A549 (cell line): ENCODE data around the gene ZNF578. TPM values are rescaled to one million over a fixed set of nuclear protein-coding genes. Genes with fewer than 3 reads are reported as not detected.

ENCODE experiments used
- ATAC-seq, 2 experiments: fragments of 200-7000 bp in 1 of 2; fragments of >200 bp in 1 of 2; cut with Nextera tagmentation in 1 of 2; cut with Tn5 transposase in 1 of 2; 3 replicates each; pipeline versions ENCODE4 v1.8.0 to v1.9.1; 2018 to 2020; ENCODE audit warnings: mild to moderate bottlenecking in 1 of 2, moderate library complexity in 1 of 2
- CTCF ChIA-PET: fragments of 300-600 bp; sonication (Branson Sonifier 250); formaldehyde crosslinking; extraction: SDS; loops from one replicate; lab custom pipeline; 2021; ENCODE audit warnings: antibody characterized with exemption, inconsistent platforms; lab: Yijun Ruan, JAX
- POLR2A ChIA-PET: fragments of 350-600 bp; formaldehyde crosslinking; extraction: SDS; loops from one replicate; lab custom pipeline; 2021; ENCODE audit warnings: antibody characterized with exemption, inconsistent platforms; lab: Yijun Ruan, JAX
- DNase-seq, 2 experiments: peaks; one replicate each; pipeline versions ENCODE4 v3.0.0 to v3.0.0-alpha.2; 2011 to 2016; ENCODE audit warnings: low read depth in 1 of 2, low spot score in 1 of 2
- FAIRE-seq: peaks from 2 replicates; lab custom pipeline; 2011; peaks lifted over from hg19 to GRCh38; lab: Jason Lieb, UNC
- H3K27ac ChIP-seq, 2 experiments: fragments of >200 bp; sonication (Bioruptor Twin); formaldehyde crosslinking; 3 replicates each; pipeline ENCODE4 v1.5.1; 2016 to 2017
- H3K4me1 ChIP-seq: fragments of >200 bp; sonication (Bioruptor Twin); formaldehyde crosslinking; 3 replicates; pipeline ENCODE4 v1.6.1; 2016
- H3K4me2 ChIP-seq: fragments of >200 bp; sonication (Bioruptor Twin); formaldehyde crosslinking; 3 replicates; pipeline ENCODE4 v1.6.1; 2016
- H3K4me3 ChIP-seq: fragments of >200 bp; sonication (Bioruptor Twin); formaldehyde crosslinking; 3 replicates; pipeline ENCODE4 v1.5.1; 2016
- H3K9me3 ChIP-seq: fragments of >200 bp; sonication (Bioruptor Twin); formaldehyde crosslinking; 3 replicates; pipeline ENCODE4 v1.6.1; 2016
- BHLHE40 ChIP-seq: IDR thresholded peaks from 2 replicates; pipeline ENCODE4 v1.6.1; 2012; ENCODE audit warnings: low read depth, low read length, inconsistent platforms
- CBX2 ChIP-seq: fragments of 200-600 bp; sonication (generic); IDR thresholded peaks from 2 replicates; pipeline ENCODE4 v1.6.1; 2016; ENCODE audit warnings: low read depth, mild to moderate bottlenecking, borderline replicate concordance
- CEBPB ChIP-seq, 2 experiments: fragments of >200 bp in 1 of 2; sonication (Bioruptor Twin) in 1 of 2; formaldehyde crosslinking in 1 of 2; IDR thresholded peaks; 2 replicates each; pipeline ENCODE4 v1.6.1; 2012 to 2016
- CHD2 ChIP-seq: fragments of 150-350 bp; IDR thresholded peaks from 2 replicates; pipeline ENCODE4 v1.6.1; 2014; ENCODE audit warnings: low read length; ENCODE audit not compliant: partially characterized antibody
- CHD4 ChIP-seq: fragments of 200-600 bp; sonication (generic); IDR thresholded peaks from 2 replicates; pipeline ENCODE4 v1.6.1; 2016; ENCODE audit warnings: antibody characterized with exemption, mild to moderate bottlenecking, borderline replicate concordance
- ESRRA ChIP-seq: fragments of 150-350 bp; IDR thresholded peaks from 2 replicates; pipeline ENCODE4 v1.6.1; 2014; ENCODE audit warnings: mild to moderate bottlenecking, low read length, borderline replicate concordance
- FOSB ChIP-seq: fragments of 250-450 bp; sonication (Bioruptor Pico); IDR thresholded peaks from 2 replicates; pipeline ENCODE4 v1.5.0; 2020; ENCODE audit warnings: mild to moderate bottlenecking, moderate library complexity
- FOSL2 ChIP-seq, 2 experiments: fragments of 450-650 bp in 1 of 2; fragments of >200 bp in 1 of 2; sonication (Bioruptor Twin) in 1 of 2; formaldehyde crosslinking; IDR thresholded peaks; 2 replicates each; pipeline versions ENCODE4 v1.5.0 to v1.6.1; 2016 to 2020; ENCODE audit warnings: mild to moderate bottlenecking in 1 of 2, moderate library complexity in 1 of 2
- HDAC2 ChIP-seq: fragments of 200-600 bp; sonication (generic); IDR thresholded peaks from 2 replicates; pipeline ENCODE4 v1.6.1; 2016
- HEYL ChIP-seq: fragments of 250-450 bp; sonication (Bioruptor Pico); IDR thresholded peaks from 2 replicates; pipeline ENCODE4 v1.8.0; 2021; ENCODE audit warnings: mild to moderate bottlenecking, moderate library complexity
- HOXA7 ChIP-seq: fragments of 250-450 bp; sonication (Bioruptor Pico); IDR thresholded peaks from 2 replicates; pipeline ENCODE4 v1.5.0; 2020; ENCODE audit warnings: mild to moderate bottlenecking, moderate library complexity
- HOXB13 ChIP-seq: fragments of 250-450 bp; sonication (Bioruptor Pico); IDR thresholded peaks from 2 replicates; pipeline ENCODE4 v1.5.0; 2020; ENCODE audit warnings: low read depth, mild to moderate bottlenecking, moderate library complexity
- MAFK ChIP-seq: fragments of 450-650 bp; IDR thresholded peaks from 2 replicates; pipeline ENCODE4 v1.6.1; 2014; ENCODE audit not compliant: partially characterized antibody
- NFE2L2 ChIP-seq: fragments of 150-350 bp; conservative IDR thresholded peaks from 2 replicates; pipeline ENCODE4 v1.6.1; 2014; ENCODE audit warnings: low read length
- NPAS2 ChIP-seq: fragments of 250-450 bp; sonication (Bioruptor Pico); IDR thresholded peaks from 2 replicates; pipeline ENCODE4 v1.8.0; 2022; ENCODE audit warnings: mild to moderate bottlenecking, moderate library complexity, borderline replicate concordance
- NR3C1 ChIP-seq: fragments of >200 bp; sonication (Bioruptor Twin); formaldehyde crosslinking; IDR thresholded peaks from 3 replicates; pipeline ENCODE4 v1.6.1; 2017
- PHF8 ChIP-seq: fragments of 200-600 bp; sonication (generic); IDR thresholded peaks from 2 replicates; pipeline ENCODE4 v1.6.1; 2016; ENCODE audit warnings: low read depth, mild to moderate bottlenecking, antibody characterized with exemption, moderate library complexity, borderline replicate concordance
- POLR2A ChIP-seq: IDR thresholded peaks from 2 replicates; pipeline ENCODE4 v1.6.1; 2012; ENCODE audit warnings: mild to moderate bottlenecking, low read length
- RARB ChIP-seq: fragments of 250-450 bp; sonication (Bioruptor Pico); IDR thresholded peaks from 2 replicates; pipeline ENCODE4 v1.8.0; 2021; ENCODE audit warnings: mild to moderate bottlenecking, moderate library complexity
- RFX5 ChIP-seq: fragments of 450-650 bp; IDR thresholded peaks from 2 replicates; pipeline ENCODE4 v1.7.1; 2014; ENCODE audit warnings: antibody characterized with exemption, mild to moderate bottlenecking, moderate library complexity
- SMC3 ChIP-seq: fragments of >200 bp; sonication (Bioruptor Twin); formaldehyde crosslinking; IDR thresholded peaks from 3 replicates; pipeline ENCODE4 v1.6.1; 2018; ENCODE audit warnings: inconsistent platforms
- SREBF2 ChIP-seq: fragments of 450-650 bp; IDR thresholded peaks from 2 replicates; pipeline ENCODE4 v1.6.1; 2014; ENCODE audit warnings: mild to moderate bottlenecking, moderate library complexity
- TFCP2L1 ChIP-seq: fragments of 250-450 bp; sonication (Bioruptor Pico); IDR thresholded peaks from 2 replicates; pipeline ENCODE4 v1.5.0; 2021; ENCODE audit warnings: mild to moderate bottlenecking
- TP53 ChIP-seq: fragments of 250-450 bp; sonication (Bioruptor Pico); IDR thresholded peaks from 2 replicates; pipeline ENCODE4 v1.5.0; 2021; ENCODE audit warnings: mild to moderate bottlenecking, moderate library complexity
- ZC3H11A ChIP-seq: fragments of 450-650 bp; IDR thresholded peaks from 2 replicates; pipeline ENCODE4 v1.6.1; 2014; ENCODE audit warnings: antibody characterized with exemption, mild to moderate bottlenecking
- WGBS: methylation state at CpG from one replicate; pipeline ENCODE4 v1.1.6; 2017; ENCODE audit errors: missing lambda C conversion rate; 5-methylcytosine and 5-hydroxymethylcytosine counted together
- polyA plus RNA-seq, 4 experiments: library from polyadenylated mRNA; depleted of rRNA in 3 of 4; stranded (reverse); fragments of >200 nt; fragmentation: RNase III in 1 of 4; extraction: RNeasy Plus Mini Kit Qiagen cat#74134 plus additional on column Dnase treatment in 1 of 4; gene quantifications; 2 replicates in 3 of 4; 3 replicates in 1 of 4; pipeline ENCODE4 v1.2.3, GENCODE V29; 2011 to 2017
- TF ChIP-seq, protein P1 (sequence below): fragments of 250-450 bp; sonication (Bioruptor Pico); IDR thresholded peaks from 2 replicates; pipeline ENCODE4 v1.5.0; 2020; ENCODE audit warnings: low read depth, mild to moderate bottlenecking, moderate library complexity
- TF ChIP-seq, protein P2 (sequence below): fragments of >200 bp; sonication (Bioruptor Twin); formaldehyde crosslinking; IDR thresholded peaks from 2 replicates; pipeline ENCODE4 v1.6.1; 2016
- TF ChIP-seq, protein P3 (sequence below): IDR thresholded peaks from 2 replicates; pipeline ENCODE4 v1.6.1; 2012
- TF ChIP-seq, protein P4 (sequence below): fragments of >200 bp; sonication (Bioruptor Twin); formaldehyde crosslinking; IDR thresholded peaks from 3 replicates; pipeline ENCODE4 v1.5.1; 2016
- TF ChIP-seq, protein P5 (sequence below): fragments of 450-650 bp; IDR thresholded peaks from 2 replicates; pipeline ENCODE4 v1.6.1; 2014; ENCODE audit warnings: antibody characterized with exemption

Gene ZNF578
- polyA plus RNA-seq, 2 of the 4 experiments (the other 2 are of a cell fraction), result not detected

DNA sequence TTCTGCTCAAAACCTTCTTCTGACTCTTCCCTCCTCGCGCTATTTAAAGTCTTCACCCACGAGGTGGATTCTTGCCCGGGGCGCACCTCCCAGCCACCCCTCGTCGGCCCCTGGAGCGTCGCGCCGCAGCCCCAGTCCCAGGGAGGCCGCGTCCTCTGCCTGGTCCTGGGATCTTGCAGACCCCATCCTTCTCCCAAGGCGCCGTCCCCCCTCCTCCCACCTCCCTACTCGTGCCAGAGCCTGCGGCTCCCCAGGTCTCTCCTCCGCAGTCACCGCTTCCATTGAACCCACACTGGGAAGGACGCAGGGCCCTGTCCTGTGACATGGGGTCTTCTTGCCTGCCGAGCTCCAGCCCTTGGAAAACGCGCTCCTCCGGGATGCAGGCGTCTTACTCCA, 74.6 kb downstream of the ZNF578 start:
- CTCF ChIA-PET, result no interaction called here
- no peak overlapping the region for H3K27ac ChIP-seq
- TF ChIP-seq HOXB13 (CRISPR knock-in tag) (no peak), NR3C1 (no peak), CBX2 (no peak), MAFK (no peak), CHD4 (no peak), FOSB (no peak), TFCP2L1 (CRISPR knock-in tag) (no peak), SREBF2 (no peak), HDAC2 (no peak), ZC3H11A (no peak), ESRRA (no peak), PHF8 (no peak), RFX5 (no peak), FOSL2 (IDR thresholded peaks at IDR 0.05) (no peak), FOSL2 (CRISPR knock-in tag; IDR thresholded peaks at IDR 0.05) (no peak), CEBPB (IDR thresholded peaks at IDR 0.05) (no peak)
- TF ChIP-seq, protein P1, sequence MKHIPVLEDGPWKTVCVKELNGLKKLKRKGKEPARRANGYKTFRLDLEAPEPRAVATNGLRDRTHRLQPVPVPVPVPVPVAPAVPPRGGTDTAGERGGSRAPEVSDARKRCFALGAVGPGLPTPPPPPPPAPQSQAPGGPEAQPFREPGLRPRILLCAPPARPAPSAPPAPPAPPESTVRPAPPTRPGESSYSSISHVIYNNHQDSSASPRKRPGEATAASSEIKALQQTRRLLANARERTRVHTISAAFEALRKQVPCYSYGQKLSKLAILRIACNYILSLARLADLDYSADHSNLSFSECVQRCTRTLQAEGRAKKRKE (CRISPR knock-in tag), result no peak
- TF ChIP-seq, protein P2, sequence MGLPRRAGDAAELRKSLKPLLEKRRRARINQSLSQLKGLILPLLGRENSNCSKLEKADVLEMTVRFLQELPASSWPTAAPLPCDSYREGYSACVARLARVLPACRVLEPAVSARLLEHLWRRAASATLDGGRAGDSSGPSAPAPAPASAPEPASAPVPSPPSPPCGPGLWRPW, result no peak
- TF ChIP-seq, protein P3, sequence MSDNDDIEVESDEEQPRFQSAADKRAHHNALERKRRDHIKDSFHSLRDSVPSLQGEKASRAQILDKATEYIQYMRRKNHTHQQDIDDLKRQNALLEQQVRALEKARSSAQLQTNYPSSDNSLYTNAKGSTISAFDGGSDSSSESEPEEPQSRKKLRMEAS, result no peak
- TF ChIP-seq, protein P4, sequence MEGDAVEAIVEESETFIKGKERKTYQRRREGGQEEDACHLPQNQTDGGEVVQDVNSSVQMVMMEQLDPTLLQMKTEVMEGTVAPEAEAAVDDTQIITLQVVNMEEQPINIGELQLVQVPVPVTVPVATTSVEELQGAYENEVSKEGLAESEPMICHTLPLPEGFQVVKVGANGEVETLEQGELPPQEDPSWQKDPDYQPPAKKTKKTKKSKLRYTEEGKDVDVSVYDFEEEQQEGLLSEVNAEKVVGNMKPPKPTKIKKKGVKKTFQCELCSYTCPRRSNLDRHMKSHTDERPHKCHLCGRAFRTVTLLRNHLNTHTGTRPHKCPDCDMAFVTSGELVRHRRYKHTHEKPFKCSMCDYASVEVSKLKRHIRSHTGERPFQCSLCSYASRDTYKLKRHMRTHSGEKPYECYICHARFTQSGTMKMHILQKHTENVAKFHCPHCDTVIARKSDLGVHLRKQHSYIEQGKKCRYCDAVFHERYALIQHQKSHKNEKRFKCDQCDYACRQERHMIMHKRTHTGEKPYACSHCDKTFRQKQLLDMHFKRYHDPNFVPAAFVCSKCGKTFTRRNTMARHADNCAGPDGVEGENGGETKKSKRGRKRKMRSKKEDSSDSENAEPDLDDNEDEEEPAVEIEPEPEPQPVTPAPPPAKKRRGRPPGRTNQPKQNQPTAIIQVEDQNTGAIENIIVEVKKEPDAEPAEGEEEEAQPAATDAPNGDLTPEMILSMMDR, result no peak
- TF ChIP-seq, all 56 proteins: peak for 0
- POLR2A ChIA-PET, result no interaction called here
- ATAC-seq (no peak; a peak in 1 of 6 replicates), DNase-seq (no peak), FAIRE-seq (no peak)
- H3K4me3 ChIP-seq, result 0 out of 3 replicates have a peak overlapping the region, but pooled peaks have one; percentile 23
- 21% methylated on average over 23 of the region's 25 CpGs for WGBS
- peaks cover 67% of the 10 kb centered on the region for H3K9me3 ChIP-seq
- H3K4me2 ChIP-seq, result peak overlapping the region; percentile 12; the same call in 1 of the 3 replicates
- H3K4me1 ChIP-seq, result no peaks in the 10 kb centered on the region

DNA sequence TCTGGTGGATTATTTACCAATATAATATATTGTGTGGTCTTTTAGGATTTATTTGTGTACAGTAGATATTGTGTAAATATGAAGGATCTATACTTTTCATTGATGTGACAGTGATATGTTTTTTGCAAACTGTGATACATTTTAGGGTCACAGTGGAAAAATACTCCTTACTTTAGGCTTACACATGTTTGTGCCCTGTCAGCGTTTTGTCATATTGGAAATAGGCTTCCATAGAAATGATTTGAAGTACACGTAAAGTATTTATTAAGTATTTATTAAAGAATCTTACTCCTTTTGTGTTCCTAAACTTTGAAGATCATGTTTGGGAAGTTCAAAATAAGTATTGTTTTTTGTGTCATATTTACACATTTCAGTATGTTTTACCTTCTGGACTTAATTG, 79.1 kb downstream of the ZNF578 start:
- H3K9me3 ChIP-seq, result peaks cover 54% of the 10 kb centered on the region
- no peak overlapping the region for H3K27ac ChIP-seq
- no peak for FAIRE-seq
- WGBS, result 54% methylated on average over 2 of the region's 2 CpGs
- no peak overlapping the region for H3K4me2 ChIP-seq
- TF ChIP-seq MAFK (peak; percentile 88), NPAS2 (CRISPR knock-in tag) (no peak), POLR2A (no peak), SMC3 (no peak), ZC3H11A (no peak), NFE2L2 (no peak)
- TF ChIP-seq, all 56 proteins: peak for 1
- H3K4me1 ChIP-seq, result no peaks in the 10 kb centered on the region
- DNase-seq (no peak), ATAC-seq (no peak)
- no peak overlapping the region for H3K4me3 ChIP-seq
- ChIA-PET POLR2A (no interaction called here), CTCF (no interaction called here)

DNA sequence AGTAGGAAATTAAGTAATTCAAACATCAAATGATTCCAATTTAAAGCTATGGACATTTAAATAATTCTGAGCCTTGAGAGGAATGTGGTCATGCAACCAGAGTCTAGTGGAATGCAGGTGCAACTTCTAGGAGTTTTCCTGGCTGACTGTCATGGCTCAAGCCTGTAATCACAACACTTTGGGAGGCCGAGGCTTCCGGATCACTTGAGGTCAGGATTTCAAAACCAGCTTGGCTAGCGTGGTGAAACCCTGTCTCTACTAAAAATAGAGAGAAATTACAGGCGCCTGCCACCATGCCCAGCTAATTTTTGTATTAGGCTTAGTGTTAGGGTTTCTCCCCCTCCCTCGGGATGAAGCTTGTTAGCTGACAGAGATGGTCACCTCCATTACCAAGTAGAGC, 80.5 kb downstream of the ZNF578 start:
- Histone ChIP-seq H3K27ac (no peak overlapping the region), H3K4me1 (no peaks in the 10 kb centered on the region), H3K9me3 (peaks cover 55% of the 10 kb centered on the region), H3K4me2 (no peak overlapping the region), H3K4me3 (no peak overlapping the region)
- no peak for FAIRE-seq
- TF ChIP-seq BHLHE40 (no peak), TP53 (CRISPR knock-in tag) (no peak), CHD2 (no peak), RFX5 (no peak), TFCP2L1 (CRISPR knock-in tag) (no peak), MAFK (no peak), HOXB13 (CRISPR knock-in tag) (no peak), HOXA7 (CRISPR knock-in tag) (no peak), NR3C1 (no peak), HEYL (CRISPR knock-in tag) (no peak), RARB (CRISPR knock-in tag) (no peak)
- TF ChIP-seq, protein P5, sequence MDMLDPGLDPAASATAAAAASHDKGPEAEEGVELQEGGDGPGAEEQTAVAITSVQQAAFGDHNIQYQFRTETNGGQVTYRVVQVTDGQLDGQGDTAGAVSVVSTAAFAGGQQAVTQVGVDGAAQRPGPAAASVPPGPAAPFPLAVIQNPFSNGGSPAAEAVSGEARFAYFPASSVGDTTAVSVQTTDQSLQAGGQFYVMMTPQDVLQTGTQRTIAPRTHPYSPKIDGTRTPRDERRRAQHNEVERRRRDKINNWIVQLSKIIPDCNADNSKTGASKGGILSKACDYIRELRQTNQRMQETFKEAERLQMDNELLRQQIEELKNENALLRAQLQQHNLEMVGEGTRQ, result no peak
- TF ChIP-seq, protein P1 (CRISPR knock-in tag), result no peak
- ChIA-PET POLR2A (no interaction called here), CTCF (interaction anchor here (0.8 kb wide), 1 partner anchor 8 kb away, joined by 3 read pairs; no protein-coding TSS in a partner anchor)
- ATAC-seq, result no peak
- no peak for DNase-seq
- 40% methylated on average over 5 of the region's 5 CpGs for WGBS
